DMS53 treated with DMSO at 0.1 percent for 48 hours (cell line): Measurements from ENCODE around the gene TEKT1.

Source experiments
- DNase-seq: peaks from one replicate; lab custom pipeline; 2025; ENCODE audit not compliant: unreplicated experiment; lab: John Stamatoyannopoulos, UW

The TEKT1 gene

DNA sequence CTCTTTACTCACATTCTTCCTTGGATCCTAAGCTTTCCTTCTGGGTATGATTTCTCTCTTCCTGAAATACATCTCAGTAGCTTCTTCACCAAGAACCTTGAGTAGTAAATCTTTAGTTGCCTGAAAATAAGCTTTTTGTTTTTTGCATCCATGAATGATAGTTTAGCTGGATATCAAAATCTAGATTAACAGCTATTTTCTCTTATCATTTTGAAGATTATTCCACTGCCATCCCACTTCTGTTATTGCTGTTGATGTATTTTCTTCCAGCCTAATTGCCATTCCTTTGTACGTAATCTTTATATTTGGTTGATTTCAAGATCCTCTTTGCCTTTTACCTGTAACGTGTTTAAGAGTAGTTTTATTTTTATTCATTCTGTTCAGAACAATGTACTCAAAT, 63.1 kb downstream of the TEKT1 start:
- no peak for DNase-seq

DNA sequence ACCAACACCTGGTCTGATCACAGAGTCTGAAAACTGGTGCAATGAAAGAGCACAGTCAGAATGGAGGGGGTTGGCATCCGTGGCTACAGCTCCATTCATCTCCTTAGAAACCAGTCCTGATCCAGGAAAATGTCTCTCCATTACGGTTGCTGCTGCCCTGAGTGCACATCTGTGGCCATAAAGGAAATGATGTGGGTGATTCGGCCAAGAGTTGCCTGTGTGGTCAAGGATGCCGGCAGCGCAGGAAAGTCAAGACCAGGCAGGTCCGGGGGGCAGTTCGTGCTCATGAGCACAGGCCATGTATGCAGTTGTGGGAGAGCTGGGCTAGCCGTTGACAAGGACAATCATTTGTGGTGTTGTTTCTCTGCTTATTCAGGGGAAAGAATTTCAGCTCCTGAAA, 69.8 kb downstream of the TEKT1 start:
- no peak for DNase-seq

DNA sequence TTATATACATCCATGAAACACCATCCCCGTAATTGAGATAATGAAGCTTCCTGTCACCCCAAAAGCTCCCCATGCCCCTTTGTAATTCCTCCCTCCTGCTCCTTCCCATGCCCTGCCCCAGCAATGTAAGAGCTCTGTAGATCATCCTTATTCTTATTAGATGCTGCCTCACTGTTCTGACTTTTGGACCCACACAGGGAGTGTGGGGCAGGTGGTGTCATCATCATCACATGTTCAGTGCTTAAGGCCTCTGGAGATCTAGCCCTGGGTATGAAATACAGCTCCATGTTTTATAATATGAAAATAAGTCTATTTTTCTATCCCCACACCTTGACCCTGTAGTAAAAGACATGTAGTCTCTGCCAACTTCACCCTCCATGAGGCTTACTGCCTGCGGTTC, 73.8 kb downstream of the TEKT1 start:
- DNase-seq = no peak

DNA sequence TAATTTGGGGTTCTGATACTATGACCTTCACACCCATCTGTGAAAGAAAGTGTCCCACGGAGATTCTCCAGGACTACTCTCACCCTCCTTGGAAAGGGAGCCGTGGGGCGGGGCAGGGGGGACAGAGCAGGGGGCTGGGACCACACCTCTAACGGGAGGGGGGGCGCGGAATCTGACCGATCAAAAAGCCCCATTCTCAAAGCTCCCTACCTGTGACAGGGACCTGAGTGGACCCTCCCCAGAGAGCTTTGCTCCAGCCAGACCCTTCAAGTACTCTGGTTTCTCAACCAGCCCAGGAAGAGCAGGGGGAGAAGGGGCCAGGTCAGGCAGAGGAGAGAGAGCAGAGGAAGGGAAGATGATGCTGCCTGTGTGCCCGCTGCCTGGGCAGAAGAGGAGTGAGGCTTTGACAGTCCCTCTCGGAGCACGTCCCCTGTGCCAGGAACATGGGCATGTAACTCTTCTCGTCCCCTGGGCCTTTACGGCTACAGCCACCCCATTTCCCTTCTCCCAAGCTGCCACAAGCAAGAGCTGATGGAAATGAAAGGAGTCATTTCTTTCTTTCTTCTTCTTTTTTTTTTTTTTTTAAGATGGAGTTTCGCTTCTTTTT, 75.0 kb downstream of the TEKT1 start:
- no peak for DNase-seq

DNA sequence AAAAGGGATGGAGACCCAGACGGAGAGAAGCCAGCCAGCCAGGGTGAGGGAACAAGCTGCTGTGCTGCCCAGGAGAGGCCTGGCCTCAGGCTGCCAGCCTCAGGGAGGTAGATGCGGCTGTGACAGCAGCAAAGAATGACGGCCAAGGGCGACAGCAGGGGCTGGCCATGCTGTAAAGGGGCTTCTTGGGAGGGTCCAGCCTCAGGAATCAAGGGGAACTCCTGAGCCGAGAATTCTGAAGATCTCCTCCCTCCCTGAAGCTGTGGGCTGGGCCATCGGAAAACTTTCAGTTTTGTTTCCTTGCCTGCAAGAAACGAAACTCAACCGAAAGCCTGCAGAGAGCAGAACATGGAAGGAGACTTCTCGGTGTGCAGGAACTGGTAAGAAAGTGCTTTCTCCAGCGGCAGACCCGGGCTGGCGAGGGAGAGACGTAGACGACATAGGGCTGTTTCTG, 75.8 kb downstream of the TEKT1 start, which contains the start of gene XAF1:
XAF1 (plus strand) TSS at position 316 of the 454 bp plus-strand sequence; CDS start at position 349, 33 bp downstream.
- DNase-seq = no peak

DNA sequence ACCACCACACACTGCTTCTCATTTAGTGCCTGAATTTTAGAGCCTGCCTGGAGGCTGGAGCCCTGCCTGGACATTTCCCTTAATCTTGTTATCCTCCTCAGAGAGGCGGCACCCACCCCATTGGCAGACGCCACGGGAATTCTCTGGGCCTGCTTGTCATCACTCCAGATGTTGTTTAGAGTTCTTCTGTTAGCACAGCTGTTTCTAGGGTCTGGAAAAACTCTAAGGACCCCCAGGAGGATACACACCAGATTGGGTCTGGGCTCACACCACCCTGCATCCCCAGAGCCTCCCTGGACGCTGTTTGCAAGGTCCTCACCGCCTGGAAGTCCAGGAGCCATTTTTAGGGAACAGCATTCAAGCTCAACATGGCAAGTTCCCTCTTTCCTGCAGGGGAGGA, 76.2 kb downstream of the TEKT1 start:
- DNase-seq = no peak

DNA sequence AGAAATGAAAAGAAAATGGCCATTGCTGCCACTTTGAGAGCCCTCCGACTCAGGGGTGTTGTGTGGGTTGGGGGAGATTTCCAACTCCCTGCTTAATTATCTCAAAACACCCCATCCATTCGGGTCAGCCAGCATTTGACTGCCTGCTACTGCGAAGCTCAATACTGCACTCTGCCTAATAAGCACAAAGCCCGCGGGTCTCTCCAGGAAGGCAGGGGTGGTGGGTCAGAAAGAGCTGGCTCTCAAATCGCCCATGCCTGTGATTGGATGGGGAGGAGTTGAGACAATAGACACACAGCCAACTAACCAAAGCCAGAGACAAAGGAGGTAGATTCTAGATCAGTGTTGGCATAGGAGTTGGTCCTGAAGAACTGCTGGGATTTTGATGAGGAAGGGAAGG, 78.0 kb downstream of the TEKT1 start:
- DNase-seq = no peak

DNA sequence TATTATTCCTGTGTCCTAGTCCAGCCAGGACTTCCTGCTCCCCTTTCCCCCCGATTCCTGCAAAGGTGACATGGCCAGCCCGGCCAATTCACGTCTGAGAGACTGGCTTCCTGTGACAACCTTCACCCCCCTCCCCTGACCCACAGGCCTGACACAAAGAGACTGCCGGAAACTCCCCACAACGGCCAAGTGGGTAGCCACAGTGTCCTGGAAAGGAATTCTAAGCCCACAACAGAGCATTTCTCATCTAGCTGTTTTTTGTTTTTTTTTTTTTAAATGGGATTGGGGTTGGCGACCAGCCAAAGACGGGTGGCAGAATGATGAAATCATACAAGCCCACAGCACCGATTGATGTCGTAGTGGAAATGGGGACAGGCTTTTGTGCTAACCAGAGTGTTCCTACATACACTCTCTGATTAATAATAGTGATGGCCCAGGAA, 78.5 kb downstream of the TEKT1 start:
- DNase-seq = no peak

DNA sequence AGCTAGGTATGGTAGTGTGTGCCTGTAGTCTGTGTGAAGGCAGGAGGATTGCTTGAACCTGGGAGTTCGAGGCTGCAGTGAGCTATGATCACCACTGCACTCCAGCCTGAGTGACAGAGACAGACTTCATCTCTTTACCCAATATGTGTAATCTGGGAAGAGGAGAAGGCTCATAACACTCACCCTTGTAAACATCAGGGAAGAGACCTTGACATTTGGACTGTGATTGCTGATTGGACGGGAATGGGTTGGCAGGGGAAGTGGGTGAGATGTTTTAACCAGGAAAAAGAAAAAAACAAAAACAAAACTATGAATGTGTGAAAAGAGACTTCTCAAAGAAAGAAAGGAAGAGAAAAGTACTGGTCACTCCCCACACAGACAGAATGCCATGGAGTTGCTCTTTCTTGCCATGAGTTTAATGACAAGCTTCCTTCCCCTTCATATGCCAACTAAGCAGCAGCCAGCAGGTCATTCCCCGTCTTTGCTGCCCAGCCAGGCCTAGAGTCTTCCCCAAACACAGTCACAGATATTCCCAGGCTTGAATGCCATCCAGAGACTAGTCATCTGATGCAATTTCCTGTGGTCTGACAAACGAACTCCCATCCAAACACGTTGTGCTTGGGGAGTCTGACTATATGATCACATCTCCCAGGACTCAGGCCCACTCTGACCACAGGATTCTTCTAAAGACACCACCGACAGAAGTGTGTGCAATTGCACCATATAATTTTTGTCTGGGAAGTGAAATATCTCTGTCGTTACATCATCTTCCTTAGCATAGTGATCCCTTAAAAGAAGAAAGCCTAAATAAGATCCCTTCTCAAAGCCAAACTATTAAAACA, 79.2 kb downstream of the TEKT1 start:
- no peak for DNase-seq

DNA sequence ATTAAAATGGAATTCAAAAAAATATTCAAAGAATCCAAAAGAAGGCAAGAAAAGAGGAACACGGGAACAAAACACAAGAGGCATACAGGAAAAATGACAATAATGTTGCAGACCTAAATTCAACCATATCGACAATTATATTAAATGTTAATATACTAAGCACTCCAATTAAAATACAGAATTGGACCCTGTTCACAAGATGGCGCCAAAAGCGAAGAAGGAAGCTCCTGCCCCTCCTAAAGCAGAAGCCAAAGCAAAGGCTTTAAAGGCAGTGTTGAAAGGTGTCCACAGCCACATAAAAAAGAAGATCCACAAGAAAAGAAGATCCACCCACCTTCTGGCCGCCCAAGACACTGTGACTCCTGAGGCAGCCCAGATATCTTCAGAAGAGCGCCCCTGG, 82.0 kb downstream of the TEKT1 start:
- DNase-seq = no peak

DNA sequence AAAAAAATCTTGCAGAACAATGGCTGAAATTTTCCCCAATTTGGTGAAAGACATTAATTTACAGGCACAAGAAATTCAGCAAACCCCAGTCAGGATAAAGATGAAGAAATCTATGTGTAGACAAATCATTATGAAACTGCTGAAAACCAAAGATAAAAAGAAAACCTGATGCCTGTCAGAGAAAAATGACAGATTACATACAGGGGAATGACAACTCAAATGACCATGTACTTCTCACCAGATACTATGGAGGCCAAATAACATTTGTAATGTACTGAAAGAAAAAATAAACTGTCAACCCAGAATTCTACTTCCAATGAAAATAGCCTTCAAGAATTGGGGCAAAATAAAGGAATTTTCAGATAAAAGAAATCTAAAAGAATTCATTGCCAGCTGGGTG, 82.9 kb downstream of the TEKT1 start:
- DNase-seq = no peak
